Activated T-cell treated with anti-CD3 and anti-CD28 coated beads, Interleukin-2, amount 50 U/mL, for 1 hour (primary cell): ENCODE measurements around the gene PHLPP1.
"Not testable (repeated sequence)": the region's sequence is repeated elsewhere in the genome, so short reads cannot be mapped to it uniquely, and the experiment has no call there.

Experiments
- DNase-seq: peaks from one replicate; pipeline ENCODE4 v3.0.0-alpha.2; 2020

The PHLPP1 gene

DNA sequence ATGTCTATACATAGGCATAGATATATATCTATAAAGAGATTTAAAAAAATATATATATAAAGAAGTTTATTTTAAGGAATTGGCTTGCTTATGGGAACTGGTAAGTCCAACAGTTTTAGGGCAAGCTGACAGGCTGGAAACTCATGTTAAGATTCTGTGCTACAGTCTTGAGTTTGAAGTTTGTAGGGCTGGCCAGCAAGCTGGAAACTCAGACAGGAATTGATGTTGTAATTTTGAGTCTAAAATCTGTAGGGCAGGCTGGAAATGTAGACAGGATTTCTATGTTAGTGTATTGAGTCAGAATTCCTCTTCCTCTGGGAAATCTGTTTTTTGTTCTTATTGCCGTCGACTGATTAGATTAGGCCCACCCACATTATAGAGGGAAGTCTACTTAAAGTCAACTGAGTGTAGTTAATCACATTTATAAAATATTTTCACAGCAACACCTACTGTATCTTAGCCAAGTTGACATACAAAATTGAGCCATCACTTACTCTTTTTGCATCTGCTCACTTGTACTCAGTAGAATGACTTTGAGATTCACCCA is 60.8 kb downstream of the PHLPP1 start:
- DNase-seq, result no peak

- no peak for DNase-seq
These were observed 62.5 kb downstream of the PHLPP1 start for GRCh38 chr18:62777814-62778213.

DNA sequence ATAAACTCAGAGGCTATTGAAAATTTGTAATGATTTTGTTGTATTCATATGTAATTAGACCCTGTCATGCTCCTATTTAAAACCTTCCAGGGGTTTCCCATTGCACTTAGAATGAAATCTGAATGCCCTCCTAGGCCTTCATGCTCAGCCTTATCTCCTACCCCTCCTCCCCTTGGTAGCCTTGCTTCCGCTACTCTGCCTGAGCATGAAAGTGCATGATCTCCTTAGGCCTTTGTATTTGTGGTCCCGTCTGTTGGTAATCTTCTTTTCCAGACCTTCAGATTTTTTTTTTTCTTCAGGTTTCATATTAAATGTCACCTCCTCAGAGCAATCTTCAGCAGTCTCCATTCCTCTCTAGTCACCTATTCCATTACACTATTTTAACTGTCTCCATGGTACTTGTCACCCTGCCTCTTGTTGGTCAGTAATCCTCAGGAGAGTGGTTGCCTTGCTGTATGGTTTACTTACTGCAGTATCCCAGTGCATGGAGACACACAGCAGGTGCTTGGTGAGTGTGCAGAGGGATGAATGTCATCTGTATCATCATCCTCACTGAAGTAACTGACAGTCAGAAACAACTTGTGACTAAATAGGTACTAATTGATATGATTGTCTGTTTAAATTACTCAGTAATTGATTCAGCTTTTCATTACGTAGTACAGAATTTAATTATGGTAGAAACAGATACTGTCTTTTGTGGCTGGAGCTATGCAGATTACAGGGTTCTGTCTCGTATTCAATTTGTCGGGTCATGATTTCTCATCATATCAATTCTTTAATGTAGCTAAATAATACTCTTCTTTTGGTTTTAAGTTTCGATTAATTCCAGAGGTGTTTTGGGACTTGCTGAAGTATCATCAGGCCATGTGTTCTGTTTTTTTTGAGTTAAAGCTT is 63.9 kb downstream of the PHLPP1 start:
- DNase-seq, result no peak

DNA sequence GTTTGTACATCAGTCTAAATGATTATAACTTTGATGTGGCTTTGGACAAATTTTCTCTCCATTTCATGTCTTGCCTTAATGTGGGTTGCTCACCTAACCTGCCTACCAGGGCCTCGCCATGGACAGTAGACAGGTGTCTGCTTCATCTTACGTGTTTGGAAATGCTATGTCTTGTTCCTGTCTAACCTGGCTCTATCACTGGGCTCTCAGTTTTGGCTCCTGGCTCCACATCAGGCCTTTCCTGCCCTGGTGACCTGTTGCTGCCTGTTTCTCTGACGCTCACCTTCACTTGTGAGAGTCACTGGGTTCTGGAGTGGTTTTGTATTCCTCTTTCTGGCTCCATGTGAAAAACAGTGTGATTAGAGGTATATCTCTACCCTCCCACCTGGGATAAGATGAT is 65.9 kb downstream of the PHLPP1 start:
- no peak for DNase-seq

DNA sequence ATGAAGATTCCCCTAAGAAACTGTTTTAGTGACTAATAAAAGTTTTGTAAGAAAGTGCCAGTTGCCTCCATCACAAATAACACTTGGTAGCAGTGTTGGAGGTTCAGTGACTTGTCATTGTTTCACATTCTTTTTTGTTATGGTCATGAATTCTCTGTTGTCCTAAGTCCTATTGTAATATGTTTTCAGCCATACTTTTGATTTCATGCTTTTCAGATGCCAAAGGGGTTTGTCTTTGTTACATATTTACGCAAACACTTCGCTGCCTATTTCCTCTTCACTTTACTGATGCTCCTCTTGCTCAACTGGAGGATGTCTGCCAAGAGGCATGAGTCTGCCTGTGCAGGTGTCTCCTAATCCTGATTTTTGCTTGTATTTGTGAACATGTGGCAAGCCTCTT is 66.6 kb downstream of the PHLPP1 start:
- DNase-seq, result no peak

GRCh38 chr18:62784338-62784965 is 69.1 kb downstream of the PHLPP1 start:
- no peak for DNase-seq

DNA sequence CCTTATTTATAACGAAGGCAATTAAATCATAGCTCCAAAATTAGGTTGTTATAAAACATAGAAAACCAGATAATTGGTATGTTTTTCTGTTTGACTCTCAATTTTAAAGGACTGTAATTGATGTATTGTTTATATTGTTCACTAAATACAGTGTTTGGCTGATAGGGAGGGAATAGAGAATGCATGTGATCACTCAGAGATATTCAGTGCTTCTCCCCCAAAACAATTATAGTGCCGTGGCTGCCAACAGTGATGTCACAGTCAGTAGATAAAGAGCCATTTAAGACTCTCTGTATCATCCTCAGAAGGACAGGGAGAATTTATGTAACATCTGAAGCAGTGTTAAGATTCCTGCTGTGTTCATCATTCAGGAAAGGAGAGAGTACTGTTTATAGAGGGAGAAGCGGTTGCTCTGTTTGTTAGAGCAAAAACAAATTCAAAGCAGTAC is 69.6 kb downstream of the PHLPP1 start:
- no peak for DNase-seq

DNA sequence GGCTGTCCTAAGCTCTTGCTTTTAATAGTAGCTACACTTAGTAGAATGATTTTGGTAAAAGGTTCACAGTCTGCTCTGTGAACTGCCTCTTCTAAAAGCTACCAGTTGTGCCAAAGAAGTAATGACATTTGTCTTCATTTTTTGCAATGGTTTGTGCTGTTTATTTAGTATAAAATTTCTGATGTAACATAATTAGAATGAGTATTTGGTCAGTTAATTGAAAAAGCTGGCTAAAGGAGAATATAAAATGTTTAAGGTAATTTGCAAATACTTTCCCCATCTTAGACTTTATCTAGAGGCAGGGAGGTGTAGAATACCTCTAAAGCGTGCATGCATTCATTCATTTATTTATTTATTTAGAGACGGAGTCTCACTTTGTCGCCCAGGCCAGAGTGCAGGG is 71.3 kb downstream of the PHLPP1 start:
- DNase-seq, result no peak

DNA sequence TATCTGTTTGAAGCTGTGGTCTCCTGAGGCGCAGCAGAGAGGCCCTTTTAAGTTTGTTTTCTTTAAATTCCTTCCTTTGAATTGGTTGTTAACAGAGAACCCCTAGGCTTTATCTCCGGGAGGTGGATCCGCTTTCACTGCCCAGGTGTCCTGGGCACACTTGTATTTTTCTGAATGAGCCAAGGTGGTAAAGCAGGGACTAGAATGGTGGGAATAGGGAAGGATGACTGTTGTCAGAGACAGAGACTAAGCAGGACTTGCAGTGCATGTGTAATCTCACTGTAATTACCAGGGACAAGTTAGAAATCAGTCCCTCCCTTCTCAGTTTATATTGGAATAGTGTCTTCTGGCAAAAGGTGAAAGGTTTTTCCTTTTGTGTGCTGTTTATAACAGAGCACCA is 72.8 kb downstream of the PHLPP1 start:
- DNase-seq, result no peak

DNA sequence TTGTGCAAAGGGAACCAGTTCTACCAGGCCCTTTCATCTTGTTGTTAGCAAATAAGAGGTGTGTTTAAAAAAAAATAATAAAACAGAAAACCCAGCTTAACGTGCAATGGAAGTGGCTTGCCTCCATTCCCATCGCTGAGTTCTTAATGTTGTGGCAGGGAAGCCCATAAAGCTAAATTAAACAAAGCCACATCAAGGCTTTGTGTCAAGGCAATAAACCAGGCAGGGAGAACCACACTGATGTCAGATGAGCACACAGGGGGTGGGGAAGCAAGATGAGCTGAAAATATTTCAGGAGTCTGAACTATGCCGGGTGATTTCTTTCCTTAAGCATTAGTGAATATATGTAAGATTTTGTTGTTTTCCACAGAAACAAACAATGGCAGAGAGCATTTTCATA is 73.5 kb downstream of the PHLPP1 start:
- no peak for DNase-seq

- DNase-seq, result no peak
These were observed 75.8 kb downstream of the PHLPP1 start for GRCh38 chr18:62790871-62791772.

- DNase-seq, result no peak
These were observed 76.7 kb downstream of the PHLPP1 start for GRCh38 chr18:62792016-62792415.

GRCh38 chr18:62795813-62796212 is 80.5 kb downstream of the PHLPP1 start:
- no peak for DNase-seq

GRCh38 chr18:62796216-62796621 is 80.9 kb downstream of the PHLPP1 start:
- DNase-seq, result no peak

- no peak for DNase-seq
These were observed 82.0 kb downstream of the PHLPP1 start for GRCh38 chr18:62797329-62797728.

- DNase-seq, result no peak
These were observed 84.6 kb downstream of the PHLPP1 start for GRCh38 chr18:62799977-62800376.

DNA sequence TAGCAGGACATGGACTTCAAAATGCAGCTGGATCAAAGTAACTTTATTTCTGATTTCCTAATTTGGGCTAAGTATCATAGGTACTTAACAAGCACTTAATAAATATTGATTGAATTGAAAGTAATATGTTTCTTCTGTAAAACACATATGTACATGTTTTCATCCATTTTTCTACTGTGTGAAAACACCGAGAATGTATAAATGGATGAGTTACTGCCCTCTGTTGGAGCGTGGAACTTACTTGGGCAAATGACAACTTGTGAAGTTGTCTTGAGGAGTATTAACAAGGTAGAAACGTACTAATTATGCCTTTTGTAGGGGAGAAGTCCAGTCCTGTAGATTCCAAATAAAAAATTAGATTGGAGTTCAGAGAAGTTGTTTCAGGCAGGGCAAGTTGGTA is 87.2 kb downstream of the PHLPP1 start:
- DNase-seq, result no peak

GRCh38 chr18:62807396-62807795 is 92.1 kb downstream of the PHLPP1 start:
- DNase-seq, result no peak

DNA sequence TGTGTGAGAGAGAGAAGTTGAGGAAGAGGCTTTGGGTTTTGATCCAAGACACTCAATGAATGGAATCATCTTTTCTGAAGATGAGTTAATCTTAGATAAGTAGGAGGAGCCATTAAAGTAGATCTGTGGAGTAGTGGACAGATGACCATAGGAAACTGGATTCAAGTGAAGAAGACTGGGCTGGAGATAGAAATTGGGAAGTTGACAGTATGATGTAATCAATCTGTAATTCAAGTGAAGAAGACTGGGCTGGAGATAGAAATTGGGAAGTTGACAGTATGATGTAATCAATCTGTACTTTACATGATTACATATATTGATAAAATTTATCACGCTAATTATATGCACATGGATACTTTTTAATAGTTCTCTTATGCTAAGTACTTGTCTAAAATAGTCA is 92.8 kb downstream of the PHLPP1 start:
- DNase-seq, result no peak

DNA sequence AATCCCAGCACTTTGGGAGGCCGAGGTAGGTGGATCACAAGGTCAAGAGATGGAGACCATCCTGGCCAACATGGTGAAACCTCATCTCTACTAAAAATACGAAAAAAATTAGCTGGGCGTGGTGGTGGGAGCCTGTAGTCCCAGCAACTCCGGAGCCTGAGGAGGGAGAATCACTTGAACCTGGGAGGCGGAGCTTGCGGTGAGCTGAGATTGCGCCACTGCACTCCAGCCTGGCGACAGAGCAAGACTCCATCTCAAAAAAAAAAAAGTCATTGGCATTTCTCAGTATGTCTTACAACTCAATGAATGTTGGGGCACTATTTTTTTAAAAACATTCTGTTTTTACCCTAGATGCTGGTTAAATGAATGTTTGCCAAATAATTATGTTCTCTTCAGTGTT is 94.1 kb downstream of the PHLPP1 start:
- DNase-seq, result not testable (repeated sequence)

DNA sequence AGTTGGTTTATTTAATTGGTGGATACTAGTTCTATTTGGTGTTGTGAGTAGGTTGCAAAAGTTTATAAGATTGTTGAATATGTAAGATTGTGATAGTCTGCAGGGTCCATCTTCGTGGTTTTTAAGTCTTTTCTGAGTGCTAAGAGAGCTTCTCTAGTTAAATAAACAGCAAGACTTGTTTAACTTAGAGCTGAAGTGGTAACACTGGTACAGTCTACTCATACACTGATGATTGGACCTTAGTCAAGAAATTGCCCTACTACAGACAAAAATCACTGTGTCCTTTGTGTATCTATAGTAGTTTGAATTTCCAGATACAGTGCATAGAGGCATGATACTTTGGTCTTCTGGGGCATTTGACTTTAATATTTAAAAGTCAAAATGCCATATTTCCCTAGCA is 94.6 kb downstream of the PHLPP1 start:
- DNase-seq, result no peak

DNA sequence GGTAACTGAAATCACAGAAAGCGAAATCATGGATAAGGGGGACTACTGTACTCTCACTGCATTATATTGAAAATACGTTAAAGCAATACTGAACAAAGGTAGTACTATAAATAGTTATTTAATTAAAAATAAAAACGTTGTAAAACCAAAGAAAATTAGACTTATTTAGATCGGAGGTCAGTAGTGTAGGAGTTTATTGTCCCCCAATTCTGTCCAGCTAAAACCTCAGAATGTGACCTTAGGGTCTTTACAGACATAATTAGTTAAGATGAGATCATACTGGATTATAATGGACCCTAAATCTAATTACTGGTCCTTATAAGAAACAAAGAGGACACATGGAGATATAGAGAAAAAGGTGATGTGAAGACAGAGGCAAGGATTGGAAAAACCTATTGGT is 95.3 kb downstream of the PHLPP1 start:
- no peak for DNase-seq

- DNase-seq, result no peak
These were observed 96.3 kb downstream of the PHLPP1 start for GRCh38 chr18:62811674-62812073.
